WTC11 (cell line): Measurements from ENCODE around the gene ARMC2.

ENCODE experiments used
- CTCF ChIP-seq: fragments of 200-600 bp; IDR thresholded peaks from 2 replicates; pipeline ENCODE4 v1.8.0; 2022; ENCODE audit warnings: antibody characterized with exemption
- ZBTB21 ChIP-seq: sonication (generic); formaldehyde crosslinking; IDR thresholded peaks from 2 replicates; pipeline ENCODE4 v1.8.1; 2023; ENCODE audit warnings: mild to moderate bottlenecking, missing genetic modification reagents, borderline replicate concordance
- ZNF138 ChIP-seq: sonication (generic); formaldehyde crosslinking; conservative IDR thresholded peaks from 2 replicates; pipeline ENCODE4 v1.8.1; 2022; ENCODE audit warnings: mild to moderate bottlenecking, moderate library complexity, missing genetic modification reagents
- TF ChIP-seq, protein P1 (sequence below): sonication (generic); formaldehyde crosslinking; IDR thresholded peaks from 2 replicates; pipeline ENCODE4 v1.8.1; 2023; ENCODE audit warnings: mild to moderate bottlenecking, missing genetic modification reagents

DNA sequence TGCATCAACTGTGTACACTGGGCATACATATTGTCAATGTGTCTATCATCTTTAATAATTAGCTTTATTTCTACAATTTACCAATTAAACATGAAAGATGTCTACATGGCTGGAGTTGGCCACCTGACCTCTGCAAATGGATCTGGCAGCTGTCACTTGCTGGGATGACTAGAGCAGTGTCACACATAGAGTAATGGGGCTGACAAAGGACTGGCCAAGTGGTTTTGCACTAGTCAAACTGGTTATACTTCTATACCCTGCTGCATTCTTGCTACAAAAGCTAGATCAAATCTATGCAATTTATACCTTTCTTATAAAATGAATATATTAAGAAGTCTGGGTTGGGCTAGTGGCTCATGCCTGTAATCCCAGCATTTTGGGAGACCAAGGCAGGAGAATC, 147.1 kb downstream of the ARMC2 start:
- TF ChIP-seq, protein P1, sequence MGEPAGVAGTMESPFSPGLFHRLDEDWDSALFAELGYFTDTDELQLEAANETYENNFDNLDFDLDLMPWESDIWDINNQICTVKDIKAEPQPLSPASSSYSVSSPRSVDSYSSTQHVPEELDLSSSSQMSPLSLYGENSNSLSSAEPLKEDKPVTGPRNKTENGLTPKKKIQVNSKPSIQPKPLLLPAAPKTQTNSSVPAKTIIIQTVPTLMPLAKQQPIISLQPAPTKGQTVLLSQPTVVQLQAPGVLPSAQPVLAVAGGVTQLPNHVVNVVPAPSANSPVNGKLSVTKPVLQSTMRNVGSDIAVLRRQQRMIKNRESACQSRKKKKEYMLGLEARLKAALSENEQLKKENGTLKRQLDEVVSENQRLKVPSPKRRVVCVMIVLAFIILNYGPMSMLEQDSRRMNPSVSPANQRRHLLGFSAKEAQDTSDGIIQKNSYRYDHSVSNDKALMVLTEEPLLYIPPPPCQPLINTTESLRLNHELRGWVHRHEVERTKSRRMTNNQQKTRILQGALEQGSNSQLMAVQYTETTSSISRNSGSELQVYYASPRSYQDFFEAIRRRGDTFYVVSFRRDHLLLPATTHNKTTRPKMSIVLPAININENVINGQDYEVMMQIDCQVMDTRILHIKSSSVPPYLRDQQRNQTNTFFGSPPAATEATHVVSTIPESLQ (CRISPR knock-in tag) = no peak
- TF ChIP-seq ZNF138 (CRISPR knock-in tag) (no peak), CTCF (no peak), ZBTB21 (CRISPR knock-in tag) (no peak)
